ENCODE measurements around the gene BTG3. TPM values are rescaled to one million over a fixed set of nuclear protein-coding genes. Genes with fewer than 3 reads are reported as not detected.

BTG3 gene
- total RNA-seq, 3 donors from 2014 or later: 34.1 to 60.0 (median 55.6) TPM

DNA sequence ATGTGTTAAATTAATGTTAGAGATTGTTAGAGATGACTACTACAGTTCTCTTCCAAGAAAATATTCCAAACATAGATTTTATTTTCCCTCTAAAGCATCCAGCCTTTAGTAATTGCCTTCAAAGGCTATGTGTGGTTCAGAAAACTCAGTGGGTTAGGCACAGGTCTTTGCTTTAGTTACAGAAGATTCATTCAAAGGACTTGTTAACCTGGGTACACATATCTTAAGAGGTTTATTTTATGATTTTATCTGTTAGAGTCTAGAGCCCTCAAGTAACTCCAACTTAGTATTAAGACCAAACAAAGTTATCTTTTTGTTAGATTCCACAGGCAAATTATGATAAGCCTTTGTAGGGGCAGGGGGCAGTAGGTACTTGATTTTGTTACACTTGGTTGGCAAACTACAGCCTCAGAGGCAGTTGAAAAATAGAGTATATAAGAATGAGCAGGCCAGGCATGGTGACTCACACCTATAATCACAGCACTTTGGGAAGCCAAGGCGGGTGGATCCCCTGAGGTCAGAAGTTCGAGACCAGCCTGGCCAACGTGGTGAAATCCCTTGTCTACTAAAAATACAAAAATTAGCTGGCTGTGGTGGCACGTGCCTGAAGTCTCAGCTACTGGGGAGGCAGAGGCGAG is 61.9 kb downstream of the BTG3 start:
- Histone ChIP-seq H3K36me3 (no peaks in the 10 kb centered on the region), H3K27me3 (no peaks in the 10 kb centered on the region), H3K9me3 (no peaks in the 10 kb centered on the region), H3K4me1 (no peaks in the 10 kb centered on the region), H3K27ac (no peak overlapping the region), H3K4me3 (no peak overlapping the region)
- DNase-seq (ENCODE audit: low spot score in 2 of 2): no peak
- intact Hi-C loops (cut with DNase I; ENCODE audit: low total_unique reads): no loop called here
- TF ChIP-seq, protein P1, sequence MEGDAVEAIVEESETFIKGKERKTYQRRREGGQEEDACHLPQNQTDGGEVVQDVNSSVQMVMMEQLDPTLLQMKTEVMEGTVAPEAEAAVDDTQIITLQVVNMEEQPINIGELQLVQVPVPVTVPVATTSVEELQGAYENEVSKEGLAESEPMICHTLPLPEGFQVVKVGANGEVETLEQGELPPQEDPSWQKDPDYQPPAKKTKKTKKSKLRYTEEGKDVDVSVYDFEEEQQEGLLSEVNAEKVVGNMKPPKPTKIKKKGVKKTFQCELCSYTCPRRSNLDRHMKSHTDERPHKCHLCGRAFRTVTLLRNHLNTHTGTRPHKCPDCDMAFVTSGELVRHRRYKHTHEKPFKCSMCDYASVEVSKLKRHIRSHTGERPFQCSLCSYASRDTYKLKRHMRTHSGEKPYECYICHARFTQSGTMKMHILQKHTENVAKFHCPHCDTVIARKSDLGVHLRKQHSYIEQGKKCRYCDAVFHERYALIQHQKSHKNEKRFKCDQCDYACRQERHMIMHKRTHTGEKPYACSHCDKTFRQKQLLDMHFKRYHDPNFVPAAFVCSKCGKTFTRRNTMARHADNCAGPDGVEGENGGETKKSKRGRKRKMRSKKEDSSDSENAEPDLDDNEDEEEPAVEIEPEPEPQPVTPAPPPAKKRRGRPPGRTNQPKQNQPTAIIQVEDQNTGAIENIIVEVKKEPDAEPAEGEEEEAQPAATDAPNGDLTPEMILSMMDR (IDR thresholded peaks at IDR 0.05): no peak

DNA sequence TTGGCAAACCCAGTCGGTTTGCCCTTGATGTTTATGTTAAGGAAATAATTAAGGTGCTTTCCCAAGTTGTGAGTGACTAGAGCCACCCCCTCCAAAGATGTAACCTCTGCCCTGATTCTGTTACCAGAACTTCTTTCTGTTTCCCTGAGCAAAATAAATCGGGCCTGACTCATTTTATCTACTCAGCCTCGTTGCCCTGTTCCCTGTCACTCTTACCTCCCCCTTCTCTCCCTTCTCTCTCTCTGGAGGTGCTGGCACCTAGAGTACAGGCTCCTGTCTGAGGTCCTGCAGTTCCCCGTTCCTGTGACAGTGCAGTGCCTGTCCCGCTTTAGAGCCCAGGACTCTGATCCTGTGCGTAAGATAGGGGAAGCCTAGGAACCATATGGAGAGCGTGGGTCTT is 64.4 kb downstream of the BTG3 start:
- Histone ChIP-seq H3K27me3 (no peaks in the 10 kb centered on the region), H3K27ac (no peak overlapping the region), H3K36me3 (no peaks in the 10 kb centered on the region), H3K9me3 (no peaks in the 10 kb centered on the region), H3K4me1 (no peaks in the 10 kb centered on the region), H3K4me3 (no peak overlapping the region)
- TF ChIP-seq, protein P1 (IDR thresholded peaks at IDR 0.05): no peak
- intact Hi-C loops (cut with DNase I; ENCODE audit: low total_unique reads): no loop called here
- DNase-seq (ENCODE audit: low spot score in 2 of 2): no peak

DNA sequence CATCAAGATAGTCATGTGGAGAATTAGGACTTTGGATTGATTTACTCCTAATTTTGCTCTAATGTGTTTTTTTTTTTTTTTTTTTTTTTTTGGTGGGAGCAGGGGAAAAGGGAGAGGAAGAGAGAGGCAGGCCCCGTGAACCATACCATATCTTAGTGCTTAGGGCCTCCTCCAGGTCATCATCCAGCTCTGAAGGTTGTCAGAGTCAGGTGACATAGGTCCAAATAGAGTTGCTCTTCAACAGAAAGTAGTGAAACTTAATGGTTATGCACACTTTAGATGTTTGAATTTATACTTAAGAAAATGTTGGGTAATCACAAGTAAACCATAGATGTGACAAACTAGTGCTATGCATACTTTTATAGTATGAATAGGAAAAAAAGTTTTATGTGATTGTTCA is 67.7 kb downstream of the BTG3 start:
- no peak for DNase-seq (ENCODE audit: low spot score in 2 of 2)
- TF ChIP-seq POLR2AphosphoS5 (IDR thresholded peaks at IDR 0.05) (no peak), POLR2A (IDR thresholded peaks at IDR 0.05) (no peak)
- TF ChIP-seq, protein P1 (IDR thresholded peaks at IDR 0.05): no peak
- H3K27ac ChIP-seq: no peak overlapping the region
- intact Hi-C loops (cut with DNase I; ENCODE audit: low total_unique reads): no loop called here
- H3K4me1 ChIP-seq: no peaks in the 10 kb centered on the region
- no peaks in the 10 kb centered on the region for H3K27me3 ChIP-seq
- no peaks in the 10 kb centered on the region for H3K36me3 ChIP-seq
- no peak overlapping the region for H3K4me3 ChIP-seq
- no peaks in the 10 kb centered on the region for H3K9me3 ChIP-seq

Other genes with a start within 250 kb of the BTG3 start
- gene CXADR, start 99.9 kb downstream of the BTG3 start, total RNA-seq: 10 to 100 TPM in 2 of 3 donors, under 1 TPM in 1; 0.32 to 38.3 (median 36.4) TPM
- gene C21orf91, start 206.5 kb upstream of the BTG3 start, total RNA-seq: 10 to 100 TPM in 1 of 3 donors, 1 to 10 TPM in 2; 7.5 to 14.8 (median 9.8) TPM